HG03159 (cell line): ENCODE measurements around the gene TENT4A.

Experiments used
- ATAC-seq: cut with Tn5 transposase; IDR thresholded peaks from one replicate; pipeline ENCODE4 v1.9.1; 2021; ENCODE audit warnings: mild to moderate bottlenecking, moderate library complexity; ENCODE audit not compliant: unreplicated experiment

TENT4A gene

GRCh38 chr5:6731465-6732237 is 18.4 kb downstream of the TENT4A start:
- ATAC-seq = no peak

GRCh38 chr5:6732634-6733410 is 19.6 kb downstream of the TENT4A start:
- ATAC-seq = no peak

GRCh38 chr5:6733411-6734242 is 20.4 kb downstream of the TENT4A start:
- no peak for ATAC-seq

- ATAC-seq = no peak
Observed at GRCh38 chr5:6734243-6734700, 21.0 kb downstream of the TENT4A start.

- no peak for ATAC-seq
Observed at GRCh38 chr5:6734781-6735180, 21.5 kb downstream of the TENT4A start.

- ATAC-seq = no peak
Observed at GRCh38 chr5:6736106-6736505, 22.9 kb downstream of the TENT4A start.

- no peak for ATAC-seq
Observed at GRCh38 chr5:6736524-6737042, 23.4 kb downstream of the TENT4A start.

- peak; percentile 74 for ATAC-seq
Observed at GRCh38 chr5:6737043-6737941, 24.1 kb downstream of the TENT4A start.

GRCh38 chr5:6739603-6740002 is 26.4 kb downstream of the TENT4A start:
- ATAC-seq = no peak

- no peak for ATAC-seq
Observed at GRCh38 chr5:6740586-6741150, 27.4 kb downstream of the TENT4A start.

- no peak for ATAC-seq
Observed at GRCh38 chr5:6742081-6742758, 29.0 kb downstream of the TENT4A start.

- no peak for ATAC-seq
Observed at GRCh38 chr5:6743161-6743560, 29.9 kb downstream of the TENT4A start.

- no peak for ATAC-seq
Observed at GRCh38 chr5:6744841-6745705, 31.8 kb downstream of the TENT4A start.

GRCh38 chr5:6745706-6746222 is 32.5 kb downstream of the TENT4A start:
- peak; percentile 55 for ATAC-seq

- no peak for ATAC-seq
Observed at GRCh38 chr5:6746244-6746643, 33.0 kb downstream of the TENT4A start.

- ATAC-seq = no peak
Observed at GRCh38 chr5:6747103-6747502, 33.9 kb downstream of the TENT4A start.

GRCh38 chr5:6748142-6748541 is 34.9 kb downstream of the TENT4A start:
- ATAC-seq = no peak
